ENCODE measurements around the gene REC114.

The REC114 gene

GRCh38 chr15:73597036-73597638, 154.2 kb downstream of the REC114 start:
- peaks cover 23% of the 10 kb centered on the region for H3K4me1 ChIP-seq (ENCODE audit: low read depth, poor library complexity, severe bottlenecking)
- no peak overlapping the region for H3K9ac ChIP-seq
- H3K4me3 ChIP-seq (IDR thresholded peaks at IDR 0.05; ENCODE audit: insufficient read depth, low read depth, low read length) = no peak overlapping the region
- H3K27ac ChIP-seq = no peak overlapping the region
- H3K36me3 ChIP-seq (ENCODE audit: insufficient read depth) = no peaks in the 10 kb centered on the region
- H3K4me2 ChIP-seq = no peak overlapping the region
- H4K20me1 ChIP-seq (ENCODE audit: insufficient read depth) = no peaks in the 10 kb centered on the region
- no peak overlapping the region for H2AFZ ChIP-seq (ENCODE audit: low read depth)
- no peaks in the 10 kb centered on the region for H3K27me3 ChIP-seq (ENCODE audit: insufficient read depth, low read depth)
- peaks cover 16% of the 10 kb centered on the region for H3K79me2 ChIP-seq (ENCODE audit: insufficient read depth, low read depth)
- TF ChIP-seq CTCF (conservative IDR thresholded peaks at IDR 0.05; ENCODE audit: low read depth, low read length) = no peak

GRCh38 chr15:73598530-73599160, 155.7 kb downstream of the REC114 start:
- no peaks in the 10 kb centered on the region for H4K20me1 ChIP-seq (ENCODE audit: insufficient read depth)
- peaks cover 22% of the 10 kb centered on the region for H3K79me2 ChIP-seq (ENCODE audit: insufficient read depth, low read depth)
- no peak overlapping the region for H3K27ac ChIP-seq
- peaks cover 38% of the 10 kb centered on the region for H3K4me1 ChIP-seq (ENCODE audit: low read depth, poor library complexity, severe bottlenecking)
- H3K36me3 ChIP-seq (ENCODE audit: insufficient read depth) = no peaks in the 10 kb centered on the region
- TF ChIP-seq CTCF (conservative IDR thresholded peaks at IDR 0.05; ENCODE audit: low read depth, low read length) = no peak
- no peaks in the 10 kb centered on the region for H3K27me3 ChIP-seq (ENCODE audit: insufficient read depth, low read depth)
- no peak overlapping the region for H3K4me3 ChIP-seq (IDR thresholded peaks at IDR 0.05; ENCODE audit: insufficient read depth, low read depth, low read length)
- H3K9ac ChIP-seq = no peak overlapping the region
- no peak overlapping the region for H2AFZ ChIP-seq (ENCODE audit: low read depth)
- no peak overlapping the region for H3K4me2 ChIP-seq

GRCh38 chr15:73599934-73600333, 157.0 kb downstream of the REC114 start:
- Histone ChIP-seq H4K20me1 (ENCODE audit: insufficient read depth) (no peaks in the 10 kb centered on the region), H2AFZ (ENCODE audit: low read depth) (no peak overlapping the region), H3K36me3 (ENCODE audit: insufficient read depth) (no peaks in the 10 kb centered on the region), H3K79me2 (ENCODE audit: insufficient read depth, low read depth) (peaks cover 22% of the 10 kb centered on the region), H3K4me1 (ENCODE audit: low read depth, poor library complexity, severe bottlenecking) (peaks cover 38% of the 10 kb centered on the region), H3K9ac (no peak overlapping the region), H3K4me3 (IDR thresholded peaks at IDR 0.05; ENCODE audit: insufficient read depth, low read depth, low read length) (no peak overlapping the region), H3K4me2 (peak overlapping the region; percentile 34; the same call in 1 of the 2 replicates), H3K27ac (no peak overlapping the region), H3K27me3 (ENCODE audit: insufficient read depth, low read depth) (no peaks in the 10 kb centered on the region)
- no peak for TF ChIP-seq CTCF (conservative IDR thresholded peaks at IDR 0.05; ENCODE audit: low read depth, low read length)

GRCh38 chr15:73600413-73601335, 157.7 kb downstream of the REC114 start:
- Histone ChIP-seq H3K79me2 (ENCODE audit: insufficient read depth, low read depth) (peaks cover 22% of the 10 kb centered on the region), H3K4me1 (ENCODE audit: low read depth, poor library complexity, severe bottlenecking) (peaks cover 38% of the 10 kb centered on the region), H3K27me3 (ENCODE audit: insufficient read depth, low read depth) (no peaks in the 10 kb centered on the region), H3K9ac (no peak overlapping the region), H3K4me3 (IDR thresholded peaks at IDR 0.05; ENCODE audit: insufficient read depth, low read depth, low read length) (no peak overlapping the region), H3K4me2 (peak overlapping the region; percentile 34), H3K27ac (no peak overlapping the region), H3K36me3 (ENCODE audit: insufficient read depth) (no peaks in the 10 kb centered on the region), H2AFZ (ENCODE audit: low read depth) (no peak overlapping the region), H4K20me1 (ENCODE audit: insufficient read depth) (no peaks in the 10 kb centered on the region)
- no peak for TF ChIP-seq CTCF (conservative IDR thresholded peaks at IDR 0.05; ENCODE audit: low read depth, low read length)
